Heart left ventricle (tissue), 16 donors: ENCODE results near the gene SPECC1L. TPM values are rescaled to one million over a fixed set of nuclear protein-coding genes. Genes with fewer than 3 reads are reported as not detected.

Experiments used
- ATAC-seq, 4 donors: fragments of 200-7000 bp; cut with Tn5 transposase; one replicate each; pipeline ENCODE4 v1.9.1; 2020 to 2022; ENCODE audit warnings: moderate library complexity in 4 of 4, mild to moderate bottlenecking in 3 of 4, moderate number of reproducible peaks in 1 of 4
- DNase-seq, 5 donors: peaks; one replicate each; pipeline ENCODE4 v3.0.0-alpha.2; 2020
- H3K27ac ChIP-seq, 12 donors: fragments of 200-600 bp; sonication (generic) in 4 of 12; one replicate each; pipeline versions ENCODE4 v1.5.0 to v1.8.0; 2016 to 2022; ENCODE audit warnings: mild to moderate bottlenecking in 2 of 12
- H3K27me3 ChIP-seq, 9 donors: fragments of 200-600 bp; sonication (generic) in 2 of 9; one replicate each; pipeline versions ENCODE4 v1.5.1 to v1.8.0; 2016 to 2022; ENCODE audit warnings: mild to moderate bottlenecking in 3 of 9
- H3K36me3 ChIP-seq, 9 donors: fragments of 200-600 bp; sonication (generic) in 2 of 9; one replicate each; pipeline versions ENCODE4 v1.5.0 to v1.8.0; 2018 to 2022; ENCODE audit warnings: mild to moderate bottlenecking in 2 of 9
- H3K4me1 ChIP-seq, 12 donors: fragments of 200-600 bp; sonication (generic) in 4 of 12; one replicate each; pipeline versions ENCODE4 v1.5.0 to v1.8.0; 2016 to 2022; ENCODE audit warnings: mild to moderate bottlenecking in 3 of 12
- H3K4me3 ChIP-seq, 12 donors: fragments of 200-600 bp; sonication (generic) in 4 of 12; one replicate each; pipeline versions ENCODE4 v1.5.0 to v1.8.0; 2017 to 2022; ENCODE audit warnings: mild to moderate bottlenecking in 9 of 12, moderate library complexity in 4 of 12
- H3K9me3 ChIP-seq, 12 donors: fragments of 200-600 bp; sonication (generic) in 4 of 12; one replicate each; pipeline versions ENCODE4 v1.5.0 to v1.8.0; 2016 to 2022; ENCODE audit warnings: mild to moderate bottlenecking in 1 of 12
- POLR2A ChIP-seq, 2 donors: fragments of 450-650 bp; IDR thresholded peaks; one replicate each; pipeline ENCODE4 v1.6.1; 2017; ENCODE audit warnings: antibody characterized with exemption in 2 of 2, mild to moderate bottlenecking in 2 of 2, moderate library complexity in 2 of 2
- WGBS, 4 donors: extraction: QIAGEN DNeasy Blood & Tissue Kit in 2 of 4; methylation state at CpG; one replicate each; pipeline versions ENCODE4 v1.1.5 to v1.1.7; 2013 to 2018; 5-methylcytosine and 5-hydroxymethylcytosine counted together
- intact Hi-C, 10 donors: fragments of 100-400 bp; cut with DNase I; formaldehyde crosslinking; loops; one replicate each; pipeline versions ENCODE4 v1.11.1 to v1.14.2; 2022
- polyA plus RNA-seq, 2 donors: library from polyadenylated mRNA; stranded (reverse); fragments of 200-250 nt; gene quantifications; one replicate each; pipeline ENCODE4 v1.2.3, GENCODE V29; 2013
- total RNA-seq, 9 donors: library from RNA; depleted of rRNA in 2 of 9; stranded (reverse); fragments of >200 nt in 2 of 9; fragmentation: NEBNext Ultra II Directional in 3 of 9; extraction: Animal tissue kit (Norgen Biotek cat#: 25700) in 3 of 9; gene quantifications; one replicate each; pipeline versions ENCODE4 v1.1.0 to v1.2.4, GENCODE V29; 2016 to 2023
- TF ChIP-seq, protein P1 (sequence below), 12 donors: fragments of 200-600 bp; sonication (generic) in 4 of 12; IDR thresholded peaks; one replicate each; pipeline versions ENCODE4 v1.5.0 to v1.8.0; 2018 to 2022; ENCODE audit warnings: antibody characterized with exemption in 12 of 12, mild to moderate bottlenecking in 5 of 12
- donor health status: ischemic (EF 13 %, LVEDD 7.1; RV severe dilation, severe dysfunction).
- donor health status: healthy with polysubstance abuse.
- donor health status: DM: no; HTN: yes; CAD: no.
- donor health status: DM: no; HTN: no; CAD: no.
- donor health status: ischemic (EF 25% LVEDD 6.9; RV normal size, moderate dysfunction).
- donor health status: ischemic (EF 25% LVEDD 5.7; RV mildly dilated, moderate dysfunction).
- donor health status: healthy.
- donor health status: DM: yes; HTN: yes; CAD: no.
- donor health status: ischemic (EF 35%, LVEDD 5.7; RV mildly dilated, moderate dysfunction).
- donor health status: nonischemic (EF 11% LVEDD 7.7; RV severe dilation, severe dysfunction).
- donor health status: DM: yes; HTN: yes; CAD: no.
- donor health status: PGD.
- donor health status: ischemic (EF 29% LVEDD 5.4; RV normal size, mild dysfunction).
- donor health status: nonischemic (EF 23%, LVEDD 6.1; RV moderate dilation, normal function).

SPECC1L gene
- total and polyA plus RNA-seq, 11 donors: 9.8 to 65.3 (median 38.9) TPM

- DNase-seq (peak in 1 of 5 donors; percentile 26), ATAC-seq (no peak)
- Histone ChIP-seq H3K36me3 (peaks cover 0 to 56% (median 44%) of the 10 kb centered on the region in 9 donors), H3K27ac (no peak overlapping the region), H3K4me3 (no peak overlapping the region), H3K9me3 (no peaks in the 10 kb centered on the region), H3K4me1 (peaks cover 0 to 29% (median 24%) of the 10 kb centered on the region in 12 donors), H3K27me3 (no peaks in the 10 kb centered on the region)
- no peak for TF ChIP-seq POLR2A (IDR thresholded peaks at IDR 0.05)
- TF ChIP-seq, protein P1, sequence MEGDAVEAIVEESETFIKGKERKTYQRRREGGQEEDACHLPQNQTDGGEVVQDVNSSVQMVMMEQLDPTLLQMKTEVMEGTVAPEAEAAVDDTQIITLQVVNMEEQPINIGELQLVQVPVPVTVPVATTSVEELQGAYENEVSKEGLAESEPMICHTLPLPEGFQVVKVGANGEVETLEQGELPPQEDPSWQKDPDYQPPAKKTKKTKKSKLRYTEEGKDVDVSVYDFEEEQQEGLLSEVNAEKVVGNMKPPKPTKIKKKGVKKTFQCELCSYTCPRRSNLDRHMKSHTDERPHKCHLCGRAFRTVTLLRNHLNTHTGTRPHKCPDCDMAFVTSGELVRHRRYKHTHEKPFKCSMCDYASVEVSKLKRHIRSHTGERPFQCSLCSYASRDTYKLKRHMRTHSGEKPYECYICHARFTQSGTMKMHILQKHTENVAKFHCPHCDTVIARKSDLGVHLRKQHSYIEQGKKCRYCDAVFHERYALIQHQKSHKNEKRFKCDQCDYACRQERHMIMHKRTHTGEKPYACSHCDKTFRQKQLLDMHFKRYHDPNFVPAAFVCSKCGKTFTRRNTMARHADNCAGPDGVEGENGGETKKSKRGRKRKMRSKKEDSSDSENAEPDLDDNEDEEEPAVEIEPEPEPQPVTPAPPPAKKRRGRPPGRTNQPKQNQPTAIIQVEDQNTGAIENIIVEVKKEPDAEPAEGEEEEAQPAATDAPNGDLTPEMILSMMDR (IDR thresholded peaks at IDR 0.05): no peak
- WGBS, 4 donors: 81 to 84% (median 82%) methylated on average over 6 of the region's 6 CpGs
- intact Hi-C loops: no loop called here
Observed at GRCh38 chr22:24416611-24417010, 146.0 kb downstream of the SPECC1L start.

DNA sequence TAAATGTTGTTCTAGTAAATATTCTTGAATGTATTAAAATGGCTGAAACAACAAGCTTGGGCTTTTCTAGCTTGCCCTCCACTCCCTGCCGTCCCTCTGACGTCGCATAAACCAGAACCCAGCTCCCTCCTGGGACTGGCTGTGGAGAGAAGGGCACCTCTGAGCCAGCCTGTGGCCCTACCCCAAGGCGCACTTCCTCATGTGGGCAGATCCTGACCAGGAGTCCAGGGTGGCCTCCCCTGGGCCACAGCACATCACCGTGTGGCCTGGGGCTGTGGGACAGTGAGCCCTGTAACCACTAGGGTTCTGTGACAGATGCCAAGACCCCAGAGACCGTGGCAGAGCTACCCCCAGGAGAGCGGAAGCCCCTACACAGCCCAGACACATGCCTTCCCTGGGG, 146.6 kb downstream of the SPECC1L start:
- Histone ChIP-seq H3K27ac (no peak overlapping the region), H3K9me3 (no peaks in the 10 kb centered on the region), H3K36me3 (peaks cover 0 to 51% (median 40%) of the 10 kb centered on the region in 9 donors), H3K4me1 (peaks cover 0 to 35% (median 28%) of the 10 kb centered on the region in 12 donors), H3K27me3 (no peaks in the 10 kb centered on the region), H3K4me3 (no peak overlapping the region)
- ATAC-seq: no peak
- no peak for DNase-seq
- TF ChIP-seq POLR2A (IDR thresholded peaks at IDR 0.05): no peak
- TF ChIP-seq, protein P1 (IDR thresholded peaks at IDR 0.05): no peak
- intact Hi-C loops: no loop called here
- WGBS, 4 donors: 88 to 94% (median 93%) methylated on average over 7 of the region's 7 CpGs

DNA sequence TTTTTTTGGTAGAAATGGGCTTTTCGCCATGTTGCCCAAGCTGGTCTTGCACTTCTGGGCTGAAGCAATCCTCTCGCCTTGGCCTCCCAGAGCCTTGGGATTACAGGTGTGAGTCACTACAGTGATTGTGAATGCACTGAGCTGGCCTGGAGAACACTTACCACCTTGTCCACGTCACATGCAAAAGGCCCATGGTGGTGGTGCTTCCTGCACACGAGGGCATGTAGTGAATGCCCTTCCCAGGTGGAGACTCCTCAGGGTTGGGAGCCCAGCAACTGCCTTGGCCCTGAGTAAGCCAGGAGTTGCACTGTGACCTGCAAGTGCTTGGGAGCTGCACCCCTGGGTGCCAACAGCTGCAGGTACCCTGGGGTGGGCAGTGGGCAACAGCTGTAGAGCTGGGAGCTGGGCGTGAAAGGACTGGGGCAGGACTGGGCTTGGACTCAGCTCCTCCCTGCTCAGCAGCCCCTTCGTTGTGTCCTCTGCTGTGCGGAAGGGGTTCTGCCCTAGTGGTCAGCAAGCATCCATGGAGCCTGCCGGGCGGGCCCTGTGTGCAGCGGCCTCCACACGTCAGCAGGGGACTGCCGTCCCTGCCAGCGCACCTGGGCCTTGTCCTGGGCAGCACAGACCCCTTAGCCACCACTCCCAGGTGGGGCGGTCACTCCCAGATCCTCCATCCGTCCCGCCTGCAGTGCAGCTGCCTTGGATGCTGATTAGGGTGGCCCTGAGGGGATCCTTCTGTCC, 147.4 kb downstream of the SPECC1L start:
- no peak overlapping the region for H3K4me3 ChIP-seq
- H3K27ac ChIP-seq: no peak overlapping the region
- intact Hi-C loops: no loop called here
- ATAC-seq: no peak
- TF ChIP-seq POLR2A (IDR thresholded peaks at IDR 0.05): no peak
- TF ChIP-seq, protein P1 (IDR thresholded peaks at IDR 0.05): no peak
- peaks cover 0 to 43% (median 32%) of the 10 kb centered on the region in 9 donors for H3K36me3 ChIP-seq
- 87 to 92% (median 90%) methylated on average over 5 to 16 of the region's 16 CpGs for WGBS, 4 donors
- no peaks in the 10 kb centered on the region for H3K27me3 ChIP-seq
- no peaks in the 10 kb centered on the region for H3K9me3 ChIP-seq
- H3K4me1 ChIP-seq: peaks cover 0 to 43% (median 31%) of the 10 kb centered on the region in 12 donors
- DNase-seq: peak in 1 of 5 donors; percentile 17

GRCh38 chr22:24418786-24419474, 148.3 kb downstream of the SPECC1L start:
- H3K27me3 ChIP-seq: no peaks in the 10 kb centered on the region
- ATAC-seq (no peak), DNase-seq (peak in 1 of 5 donors; percentile 25)
- peak overlapping the region in 1 of 12 donors; percentile 75 for H3K27ac ChIP-seq
- peaks cover 0 to 50% (median 33%) of the 10 kb centered on the region in 12 donors for H3K4me1 ChIP-seq
- intact Hi-C loops: no loop called here
- no peak overlapping the region for H3K4me3 ChIP-seq
- 65 to 77% (median 71%) methylated on average over 12 to 16 of the region's 16 CpGs for WGBS, 4 donors
- no peak for TF ChIP-seq POLR2A (IDR thresholded peaks at IDR 0.05)
- TF ChIP-seq, protein P1 (IDR thresholded peaks at IDR 0.05): no peak
- no peaks in the 10 kb centered on the region for H3K9me3 ChIP-seq
- H3K36me3 ChIP-seq: peaks cover 0 to 34% (median 29%) of the 10 kb centered on the region in 9 donors
